ENCODE measurements around the gene ECI2. TPM values are rescaled to one million over a fixed set of nuclear protein-coding genes. Genes with fewer than 3 reads are reported as not detected.
"Not testable (repeated sequence)": the region's sequence is repeated elsewhere in the genome, so short reads cannot be mapped to it uniquely, and the experiment has no call there.

The ECI2 gene
- total RNA-seq, 2 experiments from 2014 or later, result 42.5 to 43.3 TPM

DNA sequence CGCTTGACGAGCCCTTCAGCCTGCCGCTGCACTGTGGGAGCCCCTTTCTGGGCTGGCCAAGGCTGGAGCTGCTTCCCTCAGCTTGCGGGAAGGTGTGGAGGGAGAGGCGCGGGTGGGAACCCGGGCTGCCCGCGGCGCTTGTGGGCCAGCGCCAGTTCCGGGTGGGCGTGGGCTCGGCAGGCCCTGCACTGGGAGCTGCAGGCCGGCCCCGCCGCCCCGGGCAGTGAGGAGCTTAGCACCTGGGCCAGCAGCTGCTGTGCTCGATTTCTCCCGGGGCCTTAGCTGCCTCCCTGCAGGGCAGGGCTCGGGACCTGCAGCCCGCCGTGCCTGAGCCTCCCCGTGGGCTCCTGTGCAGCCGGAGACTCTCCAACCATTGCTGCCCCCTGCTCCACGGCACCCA lies 45.3 kb downstream of the ECI2 start:
- intact Hi-C loops (cut with micrococcal nuclease); H3K27me3 Mint-ChIP-seq; H3K36me3 Mint-ChIP-seq; H3K4me1 Mint-ChIP-seq (ENCODE audit: low read depth); H3K9me3 Mint-ChIP-seq; H3K4me3 Mint-ChIP-seq; CTCF ChIA-PET; DNase-seq; POLR2A ChIA-PET; H3K27ac Mint-ChIP-seq: not testable (repeated sequence)

DNA sequence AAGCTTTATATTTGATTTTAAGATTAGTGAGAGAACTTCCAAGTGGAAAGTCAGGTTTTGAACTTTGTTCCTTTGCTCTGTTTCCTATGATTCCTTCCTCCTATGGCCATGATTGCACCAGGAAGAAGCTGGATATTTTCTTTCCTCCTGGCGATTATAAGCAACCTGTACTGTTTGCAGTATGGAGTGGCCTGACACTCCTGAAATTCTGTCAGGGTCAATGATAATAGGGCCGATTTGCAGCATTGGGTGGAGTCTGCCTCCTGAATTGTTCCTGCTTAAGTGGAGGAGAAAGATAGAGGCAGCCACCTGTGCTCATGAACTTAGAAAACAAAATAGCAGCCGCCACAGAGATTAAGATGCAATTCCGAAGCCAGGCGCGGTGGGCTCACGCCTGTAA lies 46.7 kb downstream of the ECI2 start:
- Mint-ChIP-seq H3K27me3 (no peaks in the 10 kb centered on the region), H3K9me3 (no peaks in the 10 kb centered on the region), H3K4me3 (no peak overlapping the region), H3K36me3 (no peaks in the 10 kb centered on the region), H3K27ac (no peak overlapping the region), H3K4me1 (ENCODE audit: low read depth) (no peaks in the 10 kb centered on the region)
- POLR2A ChIA-PET, result no interaction called here
- intact Hi-C loops (cut with micrococcal nuclease), result no loop called here
- CTCF ChIA-PET, result no interaction called here
- DNase-seq, result no peak

DNA sequence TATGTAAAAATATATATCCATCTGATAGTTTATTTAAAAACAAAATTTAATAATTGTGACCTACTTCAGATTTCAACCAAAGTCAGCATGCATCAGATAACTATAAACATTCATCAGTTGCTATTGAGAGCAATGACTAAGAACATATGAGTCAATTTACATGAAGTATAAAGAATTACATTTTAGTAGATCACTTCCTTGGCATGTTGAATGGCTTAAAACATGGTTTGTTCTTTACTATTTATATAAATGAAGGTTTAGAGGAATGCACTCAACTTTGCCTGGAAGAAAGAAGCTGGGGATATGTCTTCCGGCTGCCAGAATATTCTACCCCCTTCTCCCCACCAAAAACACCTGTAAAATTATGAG lies 50.1 kb downstream of the ECI2 start:
- no peaks in the 10 kb centered on the region for H3K36me3 Mint-ChIP-seq
- no peak overlapping the region for H3K27ac Mint-ChIP-seq
- H3K4me1 Mint-ChIP-seq (ENCODE audit: low read depth), result no peaks in the 10 kb centered on the region
- no peaks in the 10 kb centered on the region for H3K9me3 Mint-ChIP-seq
- intact Hi-C loops (cut with micrococcal nuclease), result no loop called here
- no peaks in the 10 kb centered on the region for H3K27me3 Mint-ChIP-seq
- DNase-seq, result no peak
- POLR2A ChIA-PET, result no interaction called here
- no peak overlapping the region for H3K4me3 Mint-ChIP-seq
- CTCF ChIA-PET, result interaction anchor here (1.0 kb wide), 1 partner anchor 70 kb away, joined by 3 read pairs; no protein-coding TSS in a partner anchor

DNA sequence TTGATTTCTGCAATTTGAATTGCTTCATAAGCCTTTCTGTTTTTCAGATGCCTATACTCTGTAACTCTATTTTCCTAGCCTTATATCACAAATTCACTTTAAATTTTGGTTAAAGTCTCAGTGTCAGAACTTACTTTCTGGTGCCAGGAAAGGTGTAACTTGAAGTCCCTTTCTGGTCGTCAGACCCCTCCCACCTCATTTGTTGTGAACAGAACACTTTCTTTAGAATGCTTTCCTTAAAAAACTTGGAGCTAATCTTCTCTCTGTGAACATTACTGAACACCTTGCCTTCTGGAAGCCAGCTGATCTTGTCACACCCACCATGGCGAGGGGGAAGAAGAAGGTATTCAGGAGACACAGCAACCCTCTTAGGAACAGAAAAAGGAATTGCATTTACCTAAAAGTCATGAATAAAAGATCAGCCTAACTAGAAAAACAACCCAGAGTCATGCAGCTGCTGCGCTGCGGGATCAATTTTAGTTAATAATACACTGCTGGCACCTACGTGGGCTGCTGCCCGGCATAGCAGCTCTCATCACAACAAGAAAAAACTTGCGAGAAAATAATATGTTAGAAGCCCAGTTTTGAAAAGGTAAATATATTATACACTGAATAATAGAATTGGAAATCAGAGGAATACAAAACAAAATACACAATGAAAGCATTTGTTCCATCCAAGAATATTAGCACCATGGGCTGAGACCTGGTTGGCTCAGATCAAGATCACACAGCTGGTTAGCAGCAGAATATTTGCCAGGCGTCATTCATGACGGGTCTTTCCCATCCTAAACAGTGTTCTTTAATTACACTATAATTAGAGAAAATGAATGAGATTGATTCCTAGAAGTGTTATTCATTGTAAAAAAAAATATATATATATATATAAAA lies 50.7 kb downstream of the ECI2 start:
- intact Hi-C loops (cut with micrococcal nuclease), result no loop called here
- Mint-ChIP-seq H3K36me3 (no peaks in the 10 kb centered on the region), H3K9me3 (no peaks in the 10 kb centered on the region), H3K4me1 (ENCODE audit: low read depth) (no peaks in the 10 kb centered on the region), H3K4me3 (no peak overlapping the region), H3K27ac (no peak overlapping the region), H3K27me3 (peaks cover under 1% of the 10 kb centered on the region)
- ChIA-PET POLR2A (no interaction called here), CTCF (interaction anchor here (1.0 kb wide), 1 partner anchor 71 kb away, joined by 3 read pairs; no protein-coding TSS in a partner anchor)
- DNase-seq, result no peak

- no peaks in the 10 kb centered on the region for H3K4me1 Mint-ChIP-seq (ENCODE audit: low read depth)
- peaks cover 18% of the 10 kb centered on the region for H3K27me3 Mint-ChIP-seq
- intact Hi-C loops (cut with micrococcal nuclease), result no loop called here
- ChIA-PET CTCF (no interaction called here), POLR2A (no interaction called here)
- no peak within 1 kb of the TSS for H3K27ac Mint-ChIP-seq
- DNase-seq, result no peak
- H3K9me3 Mint-ChIP-seq, result no peaks in the 10 kb centered on the region
- H3K4me3 Mint-ChIP-seq, result no peak within 1 kb of the TSS
- no peaks in the 10 kb centered on the region for H3K36me3 Mint-ChIP-seq
Measured at GRCh38 chr6:4078691-4079471, 56.5 kb downstream of the ECI2 start, which contains the start of gene FAM217A. Gene FAM217A, minus strand, starts transcription at chr6:4079137. Its CDS starts 1,723 bp downstream, at chr6:4077414.

DNA sequence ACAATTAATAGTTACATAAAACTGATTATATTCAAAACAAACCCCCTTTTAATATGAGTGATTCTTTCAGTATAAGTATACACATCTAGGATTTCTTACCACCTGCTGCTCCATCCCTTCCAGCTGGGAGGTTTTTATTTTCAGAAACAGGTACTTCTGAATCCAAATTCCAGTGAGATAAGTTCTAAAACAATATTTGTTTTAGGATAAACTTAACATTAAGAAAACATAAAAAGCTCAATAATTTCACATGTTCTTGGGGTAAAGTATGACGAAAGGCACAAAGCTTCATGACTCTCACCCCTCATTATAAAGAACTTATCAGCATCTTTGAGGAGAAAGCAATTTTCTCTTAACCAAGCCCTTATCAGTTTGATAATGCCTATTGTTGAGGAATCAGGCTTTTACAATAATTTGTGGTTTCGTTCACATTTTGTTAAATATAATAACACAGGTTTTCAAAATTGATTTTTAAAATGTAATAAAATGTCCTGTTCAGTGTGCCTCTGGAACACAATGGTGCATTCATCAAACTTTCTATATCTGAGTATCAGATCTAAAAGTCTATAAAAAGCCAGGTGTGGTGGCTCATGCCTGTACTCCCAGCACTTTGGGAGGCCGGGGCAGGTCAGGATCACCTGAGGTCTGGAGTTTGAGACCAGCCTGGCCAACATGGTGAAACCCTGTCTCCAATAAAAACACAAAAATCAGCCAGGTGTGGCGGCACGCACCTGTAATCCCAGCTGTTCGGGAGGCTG lies 60.7 kb downstream of the ECI2 start:
- Mint-ChIP-seq H3K4me3 (no peak overlapping the region), H3K36me3 (no peaks in the 10 kb centered on the region), H3K27me3 (peaks cover 17% of the 10 kb centered on the region), H3K4me1 (ENCODE audit: low read depth) (no peaks in the 10 kb centered on the region), H3K27ac (no peak overlapping the region), H3K9me3 (no peaks in the 10 kb centered on the region)
- ChIA-PET POLR2A (no interaction called here), CTCF (no interaction called here)
- no peak for DNase-seq
- intact Hi-C loops (cut with micrococcal nuclease), result no loop called here

GRCh38 chr6:4071330-4071729 lies 64.0 kb downstream of the ECI2 start:
- Mint-ChIP-seq H3K9me3 (no peaks in the 10 kb centered on the region), H3K27ac (no peak overlapping the region), H3K4me1 (ENCODE audit: low read depth) (no peaks in the 10 kb centered on the region), H3K4me3 (no peak overlapping the region), H3K27me3 (peaks cover 2% of the 10 kb centered on the region), H3K36me3 (no peaks in the 10 kb centered on the region)
- intact Hi-C loops (cut with micrococcal nuclease), result no loop called here
- POLR2A ChIA-PET, result no interaction called here
- DNase-seq, result no peak
- CTCF ChIA-PET, result interaction anchor here (0.5 kb wide), 1 partner anchor 102 kb away, joined by 5 read pairs; no protein-coding TSS in a partner anchor

GRCh38 chr6:4069199-4069598 lies 66.2 kb downstream of the ECI2 start:
- no peak for DNase-seq
- Mint-ChIP-seq H3K27ac (no peak overlapping the region), H3K4me1 (ENCODE audit: low read depth) (no peaks in the 10 kb centered on the region), H3K4me3 (no peak overlapping the region), H3K9me3 (no peaks in the 10 kb centered on the region), H3K27me3 (no peaks in the 10 kb centered on the region), H3K36me3 (peaks cover 11% of the 10 kb centered on the region)
- ChIA-PET CTCF (no interaction called here), POLR2A (no interaction called here)
- intact Hi-C loops (cut with micrococcal nuclease), result no loop called here

GRCh38 chr6:4067673-4068072 lies 67.7 kb downstream of the ECI2 start:
- ChIA-PET POLR2A (no interaction called here), CTCF (interaction anchor here (0.7 kb wide), 1 partner anchor 88 kb away, joined by 3 read pairs; no protein-coding TSS in a partner anchor)
- Mint-ChIP-seq H3K36me3 (peaks cover 20% of the 10 kb centered on the region), H3K9me3 (no peaks in the 10 kb centered on the region), H3K27ac (no peak overlapping the region), H3K4me1 (ENCODE audit: low read depth) (no peaks in the 10 kb centered on the region), H3K27me3 (no peaks in the 10 kb centered on the region), H3K4me3 (no peak overlapping the region)
- DNase-seq, result no peak
- intact Hi-C loops (cut with micrococcal nuclease), result no loop called here

DNA sequence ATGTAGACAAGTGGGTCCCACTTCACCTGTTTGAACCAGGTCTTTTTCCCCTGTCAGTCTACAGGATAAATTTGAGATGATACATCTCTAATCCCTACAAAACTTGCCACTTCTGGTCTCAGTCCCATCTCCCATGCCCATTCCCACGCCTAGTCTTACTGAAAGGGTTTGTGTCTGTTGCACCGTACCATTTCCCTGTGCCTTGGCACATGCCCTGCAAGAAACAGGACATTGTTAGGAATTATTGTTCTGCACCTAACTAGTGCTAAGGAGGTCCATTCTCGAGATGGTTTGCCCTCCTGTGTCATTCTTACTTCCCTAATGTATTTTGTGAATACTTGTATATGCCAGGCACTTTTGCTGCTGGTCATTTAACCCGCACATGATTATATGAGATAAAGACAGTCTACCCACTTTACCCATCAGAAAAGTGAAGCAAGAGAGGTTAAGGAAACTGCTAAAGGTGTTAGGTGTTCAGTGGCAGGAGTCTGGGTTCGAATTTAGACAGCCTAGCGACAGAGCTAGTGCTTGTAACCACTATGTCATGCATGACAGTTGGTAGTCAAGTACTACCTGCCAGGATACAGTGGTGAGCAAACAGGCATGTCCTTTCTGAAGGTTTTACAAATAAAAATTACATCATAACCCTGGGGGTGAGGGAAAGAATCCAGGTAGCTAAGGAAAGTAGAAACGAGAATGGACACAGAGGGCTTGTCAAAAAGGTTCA lies 69.2 kb downstream of the ECI2 start:
- Mint-ChIP-seq H3K9me3 (no peaks in the 10 kb centered on the region), H3K4me3 (no peak overlapping the region), H3K4me1 (ENCODE audit: low read depth) (no peaks in the 10 kb centered on the region), H3K27ac (no peak overlapping the region), H3K27me3 (no peaks in the 10 kb centered on the region), H3K36me3 (peaks cover 26% of the 10 kb centered on the region)
- intact Hi-C loops (cut with micrococcal nuclease), result no loop called here
- ChIA-PET CTCF (no interaction called here), POLR2A (no interaction called here)
- no peak for DNase-seq
